GM18870 (cell line): Measurements from ENCODE around the gene TMEM128.
"Not testable (repeated sequence)": the region's sequence is repeated elsewhere in the genome, so short reads cannot be mapped to it uniquely, and the experiment has no call there.

Experiments used
- ATAC-seq: cut with Tn5 transposase; IDR thresholded peaks from one replicate; pipeline ENCODE4 v1.9.1; 2021; ENCODE audit warnings: moderate library complexity; ENCODE audit not compliant: unreplicated experiment

TMEM128 gene

DNA sequence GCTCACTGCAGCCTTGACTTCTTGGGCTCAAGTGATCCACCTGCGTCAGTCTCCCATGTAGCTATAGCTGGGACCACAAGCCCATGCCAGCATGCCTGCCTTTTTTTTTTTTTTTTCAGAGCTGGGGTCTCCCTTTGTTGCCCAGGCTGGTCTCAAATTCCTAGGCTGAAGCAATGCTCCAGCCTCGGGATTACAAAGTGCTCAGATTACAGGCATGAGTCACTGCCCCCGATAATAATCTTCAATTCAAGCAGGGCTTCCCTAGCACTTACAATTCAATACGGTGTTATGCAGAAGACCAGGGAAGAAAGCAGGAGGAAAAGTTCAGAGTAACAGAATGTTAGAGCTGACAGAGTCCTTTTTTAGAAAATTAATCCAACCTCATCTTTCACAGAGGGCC lies 47.4 kb downstream of the TMEM128 start:
- ATAC-seq: no peak

DNA sequence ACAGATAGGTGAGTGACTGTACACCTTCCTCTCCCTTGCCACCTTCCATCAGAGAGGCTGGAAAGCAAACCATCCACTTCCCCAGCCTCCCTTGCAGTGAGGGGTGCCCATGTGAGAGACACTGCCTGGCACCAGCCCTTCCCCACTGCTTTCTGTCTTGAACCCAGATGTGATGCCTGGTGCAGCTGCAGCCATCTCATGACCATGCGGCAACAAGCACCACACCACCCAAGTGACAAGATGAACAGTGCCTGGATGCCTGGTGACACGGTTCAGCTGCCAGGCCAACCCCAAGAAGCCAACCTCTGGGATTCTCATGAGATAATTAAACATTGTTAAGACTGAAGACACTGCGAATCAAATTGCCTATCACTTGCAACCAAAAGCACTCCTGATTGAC lies 52.7 kb downstream of the TMEM128 start:
- ATAC-seq: no peak

DNA sequence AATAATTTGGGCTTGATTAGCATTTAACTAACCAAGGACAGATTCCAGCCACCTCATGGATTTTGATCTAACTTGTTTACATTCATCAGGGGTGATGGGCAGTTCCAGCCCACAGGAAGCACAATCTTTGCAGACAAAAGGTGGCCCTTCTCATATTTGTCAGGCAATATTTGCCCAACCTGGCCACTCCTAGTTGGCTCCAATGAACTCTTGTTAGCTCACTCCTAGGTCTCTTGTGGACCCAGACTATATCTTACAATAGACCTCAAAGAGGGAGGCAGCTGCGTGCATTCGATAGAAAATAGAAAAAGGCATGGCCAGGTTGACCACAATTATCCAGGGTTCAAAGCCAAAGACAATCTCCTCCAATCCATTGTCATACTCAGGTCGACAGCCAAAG lies 59.5 kb downstream of the TMEM128 start:
- not testable (repeated sequence) for ATAC-seq
